GM23338 (cell line): ENCODE measurements around the gene KAT6B. TPM values are rescaled to one million over a fixed set of nuclear protein-coding genes. Genes with fewer than 3 reads are reported as not detected.

Source experiments
- ATAC-seq: fragments of 200-7000 bp; cut with Tn5 transposase; 3 replicates; pipeline ENCODE4 v1.9.1; 2020
- DNase-seq: peaks from one replicate; pipeline ENCODE4 v3.0.0-alpha.2; 2015; ENCODE audit warnings: low spot score
- H2AFZ ChIP-seq: fragments of 200-600 bp; sonication (generic); 2 replicates; pipeline ENCODE4 v1.8.0; 2016; ENCODE audit warnings: antibody characterized with exemption, mild to moderate bottlenecking, moderate library complexity
- H3F3A ChIP-seq: fragments of 200-600 bp; sonication (generic); replicated peaks from 2 replicates; pipeline ENCODE4 v1.8.0; 2017; ENCODE audit warnings: antibody characterized with exemption, mixed run types, low read depth
- H3K27ac ChIP-seq: fragments of 200-600 bp; sonication (generic); 2 replicates; pipeline ENCODE4 v1.6.1; 2016; ENCODE audit warnings: low read depth
- H3K27me3 ChIP-seq: fragments of 200-600 bp; sonication (generic); 2 replicates; pipeline ENCODE4 v1.8.0; 2016; ENCODE audit warnings: mild to moderate bottlenecking, mixed run types, moderate library complexity; ENCODE audit not compliant: insufficient read depth
- H3K36me3 ChIP-seq: fragments of 200-600 bp; sonication (generic); 2 replicates; pipeline ENCODE4 v1.8.0; 2016; ENCODE audit warnings: mild to moderate bottlenecking; ENCODE audit not compliant: insufficient read depth
- H3K4me1 ChIP-seq: fragments of 200-600 bp; sonication (generic); 2 replicates; pipeline ENCODE4 v1.8.0; 2016; ENCODE audit warnings: mild to moderate bottlenecking, moderate library complexity; ENCODE audit not compliant: insufficient read depth
- H3K4me2 ChIP-seq: fragments of 200-600 bp; sonication (generic); 2 replicates; pipeline ENCODE4 v1.7.1; 2017; ENCODE audit warnings: mixed run types
- H3K4me3 ChIP-seq: fragments of 200-600 bp; sonication (generic); 2 replicates; pipeline ENCODE4 v1.6.1; 2016; ENCODE audit warnings: mixed run types
- H3K79me2 ChIP-seq: fragments of 200-600 bp; sonication (generic); replicated peaks from 2 replicates; pipeline ENCODE4 v1.8.0; 2017; ENCODE audit warnings: mild to moderate bottlenecking; ENCODE audit not compliant: insufficient read depth
- H3K9me2 ChIP-seq: fragments of 200-600 bp; sonication (generic); 2 replicates; pipeline ENCODE4 v1.8.0; 2017; ENCODE audit not compliant: insufficient read depth
- H4K20me1 ChIP-seq: fragments of 200-600 bp; sonication (generic); replicated peaks from 2 replicates; pipeline ENCODE4 v1.8.0; 2017; ENCODE audit warnings: mild to moderate bottlenecking; ENCODE audit not compliant: insufficient read depth
- H3K27ac Mint-ChIP-seq: 2 replicates; pipeline ENCODE4 v1.8.0; 2020; ENCODE audit warnings: inconsistent platforms, mild to moderate bottlenecking, moderate library complexity, mixed read lengths
- H3K27me3 Mint-ChIP-seq: 3 replicates; pipeline ENCODE4 v1.8.0; 2022; ENCODE audit warnings: low read depth, mild to moderate bottlenecking, moderate library complexity, mixed read lengths, inconsistent platforms; ENCODE audit not compliant: insufficient read depth, poor library complexity
- H3K36me3 Mint-ChIP-seq: 3 replicates; pipeline ENCODE4 v1.8.0; 2021; ENCODE audit warnings: low read depth, mild to moderate bottlenecking, inconsistent platforms, moderate library complexity, mixed read lengths
- H3K4me1 Mint-ChIP-seq: 3 replicates; pipeline ENCODE4 v1.8.0; 2020; ENCODE audit warnings: mild to moderate bottlenecking, inconsistent platforms, mixed read lengths
- H3K4me3 Mint-ChIP-seq: 3 replicates; pipeline ENCODE4 v1.8.0; 2021; ENCODE audit warnings: moderate library complexity, mild to moderate bottlenecking, inconsistent platforms, mixed read lengths
- H3K9me3 Mint-ChIP-seq: 3 replicates; pipeline ENCODE4 v1.8.0; 2020; ENCODE audit warnings: moderate library complexity, mild to moderate bottlenecking, inconsistent platforms, mixed read lengths
- CREB1 ChIP-seq: fragments of 250-450 bp; sonication (Bioruptor Pico); IDR thresholded peaks from 2 replicates; pipeline ENCODE4 v1.5.0; 2020; ENCODE audit warnings: low read depth, mild to moderate bottlenecking, moderate library complexity
- EZH2phosphoT487 ChIP-seq: fragments of 200-600 bp; sonication (generic); IDR thresholded peaks from one replicate; pipeline ENCODE4 v1.8.1; 2018; ENCODE audit warnings: antibody characterized with exemption; ENCODE audit not compliant: unreplicated experiment
- NANOG ChIP-seq: IDR thresholded peaks from 2 replicates; pipeline ENCODE4 v1.6.1; 2016; ENCODE audit warnings: antibody characterized with exemption, borderline replicate concordance
- STAT1 ChIP-seq: IDR thresholded peaks from one replicate; pipeline ENCODE4 v1.6.1; 2016; ENCODE audit warnings: antibody characterized with exemption; ENCODE audit not compliant: unreplicated experiment
- ZNF114 ChIP-seq: fragments of 250-450 bp; sonication (Bioruptor Pico); IDR thresholded peaks from 2 replicates; pipeline ENCODE4 v1.5.0; 2020; ENCODE audit warnings: mild to moderate bottlenecking, moderate library complexity
- ZNF331 ChIP-seq: fragments of 250-450 bp; sonication (Bioruptor Pico); IDR thresholded peaks from 2 replicates; pipeline ENCODE4 v1.5.0; 2020; ENCODE audit warnings: low read depth, mild to moderate bottlenecking, moderate library complexity
- polyA plus RNA-seq: library from polyadenylated mRNA; unstranded; fragments of >200 nt; fragmentation: Nextera tagmentation; extraction: Ambion mirVana; gene quantifications from 2 replicates; pipeline ENCODE4 v1.2.1, GENCODE V29; 2016
- total RNA-seq: library from RNA; depleted of rRNA; stranded (reverse); fragments of >200 nt; shearing (Covaris generic); gene quantifications from 2 replicates; pipeline ENCODE4 v1.2.3, GENCODE V29; 2014
- TF ChIP-seq, protein P1 (sequence below), 2 experiments: fragments of 200-600 bp in 1 of 2; sonication (generic) in 1 of 2; conservative IDR thresholded peaks; 2 replicates each; pipeline versions ENCODE4 v1.5.1 to v1.6.1; 2016 to 2017; ENCODE audit warnings: antibody characterized with exemption in 2 of 2, low read depth in 2 of 2, mild to moderate bottlenecking in 2 of 2, moderate library complexity in 1 of 2
- TF ChIP-seq, protein P2 (sequence below): IDR thresholded peaks from one replicate; pipeline ENCODE4 v1.6.1; 2018; ENCODE audit warnings: antibody characterized with exemption; ENCODE audit not compliant: unreplicated experiment
- TF ChIP-seq, protein P3 (sequence below): fragments of 250-450 bp; sonication (Bioruptor Pico); IDR thresholded peaks from 2 replicates; pipeline ENCODE4 v1.5.0; 2020; ENCODE audit warnings: mild to moderate bottlenecking, moderate library complexity

Gene KAT6B
- total and polyA plus RNA-seq, 2 experiments from 2014 or later, result 21.3 to 31.4 TPM

DNA sequence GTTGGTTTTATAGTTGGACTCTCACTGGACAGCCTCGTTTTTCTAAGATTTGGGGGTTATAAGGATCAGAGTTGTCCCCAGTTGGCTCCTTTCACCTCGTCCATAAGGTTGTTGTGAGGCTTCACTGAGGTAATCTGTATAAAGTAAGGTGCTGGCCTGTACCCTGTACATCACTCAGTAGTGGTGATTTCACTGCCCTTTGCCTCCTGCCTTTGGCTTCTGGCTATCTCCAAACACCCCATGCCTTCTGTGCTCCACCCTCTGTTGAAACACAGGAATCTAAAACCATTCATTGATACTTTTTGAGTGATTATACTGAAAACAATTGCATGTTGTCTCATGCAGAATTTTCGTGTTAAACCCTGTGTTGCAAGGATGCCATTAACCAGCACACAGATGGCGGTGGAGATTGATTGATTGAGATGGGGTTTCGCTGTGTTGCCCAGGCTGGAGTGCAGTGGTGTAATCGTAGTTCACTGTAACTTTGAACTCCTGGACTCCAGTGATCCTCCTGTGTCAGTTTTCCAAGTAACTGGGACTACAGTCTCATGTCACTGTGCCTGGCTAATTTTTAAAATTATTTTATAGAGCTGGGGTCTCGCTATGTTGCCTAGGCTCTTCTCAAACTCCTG is 55.0 kb downstream of the KAT6B start:
- H3K4me1 Mint-ChIP-seq, result peaks cover under 1% of the 10 kb centered on the region
- no peak overlapping the region for H3K4me3 Mint-ChIP-seq
- H3K36me3 ChIP-seq, result no peaks in the 10 kb centered on the region
- ATAC-seq (no peak), DNase-seq (no peak)
- no peaks in the 10 kb centered on the region for H3K27me3 ChIP-seq
- TF ChIP-seq NANOG, result no peak
- TF ChIP-seq, protein P1, sequence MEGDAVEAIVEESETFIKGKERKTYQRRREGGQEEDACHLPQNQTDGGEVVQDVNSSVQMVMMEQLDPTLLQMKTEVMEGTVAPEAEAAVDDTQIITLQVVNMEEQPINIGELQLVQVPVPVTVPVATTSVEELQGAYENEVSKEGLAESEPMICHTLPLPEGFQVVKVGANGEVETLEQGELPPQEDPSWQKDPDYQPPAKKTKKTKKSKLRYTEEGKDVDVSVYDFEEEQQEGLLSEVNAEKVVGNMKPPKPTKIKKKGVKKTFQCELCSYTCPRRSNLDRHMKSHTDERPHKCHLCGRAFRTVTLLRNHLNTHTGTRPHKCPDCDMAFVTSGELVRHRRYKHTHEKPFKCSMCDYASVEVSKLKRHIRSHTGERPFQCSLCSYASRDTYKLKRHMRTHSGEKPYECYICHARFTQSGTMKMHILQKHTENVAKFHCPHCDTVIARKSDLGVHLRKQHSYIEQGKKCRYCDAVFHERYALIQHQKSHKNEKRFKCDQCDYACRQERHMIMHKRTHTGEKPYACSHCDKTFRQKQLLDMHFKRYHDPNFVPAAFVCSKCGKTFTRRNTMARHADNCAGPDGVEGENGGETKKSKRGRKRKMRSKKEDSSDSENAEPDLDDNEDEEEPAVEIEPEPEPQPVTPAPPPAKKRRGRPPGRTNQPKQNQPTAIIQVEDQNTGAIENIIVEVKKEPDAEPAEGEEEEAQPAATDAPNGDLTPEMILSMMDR (conservative IDR thresholded peaks at IDR 0.05; ENCODE audit: low read depth in 2 of 2), result no peak
- TF ChIP-seq, protein P2, sequence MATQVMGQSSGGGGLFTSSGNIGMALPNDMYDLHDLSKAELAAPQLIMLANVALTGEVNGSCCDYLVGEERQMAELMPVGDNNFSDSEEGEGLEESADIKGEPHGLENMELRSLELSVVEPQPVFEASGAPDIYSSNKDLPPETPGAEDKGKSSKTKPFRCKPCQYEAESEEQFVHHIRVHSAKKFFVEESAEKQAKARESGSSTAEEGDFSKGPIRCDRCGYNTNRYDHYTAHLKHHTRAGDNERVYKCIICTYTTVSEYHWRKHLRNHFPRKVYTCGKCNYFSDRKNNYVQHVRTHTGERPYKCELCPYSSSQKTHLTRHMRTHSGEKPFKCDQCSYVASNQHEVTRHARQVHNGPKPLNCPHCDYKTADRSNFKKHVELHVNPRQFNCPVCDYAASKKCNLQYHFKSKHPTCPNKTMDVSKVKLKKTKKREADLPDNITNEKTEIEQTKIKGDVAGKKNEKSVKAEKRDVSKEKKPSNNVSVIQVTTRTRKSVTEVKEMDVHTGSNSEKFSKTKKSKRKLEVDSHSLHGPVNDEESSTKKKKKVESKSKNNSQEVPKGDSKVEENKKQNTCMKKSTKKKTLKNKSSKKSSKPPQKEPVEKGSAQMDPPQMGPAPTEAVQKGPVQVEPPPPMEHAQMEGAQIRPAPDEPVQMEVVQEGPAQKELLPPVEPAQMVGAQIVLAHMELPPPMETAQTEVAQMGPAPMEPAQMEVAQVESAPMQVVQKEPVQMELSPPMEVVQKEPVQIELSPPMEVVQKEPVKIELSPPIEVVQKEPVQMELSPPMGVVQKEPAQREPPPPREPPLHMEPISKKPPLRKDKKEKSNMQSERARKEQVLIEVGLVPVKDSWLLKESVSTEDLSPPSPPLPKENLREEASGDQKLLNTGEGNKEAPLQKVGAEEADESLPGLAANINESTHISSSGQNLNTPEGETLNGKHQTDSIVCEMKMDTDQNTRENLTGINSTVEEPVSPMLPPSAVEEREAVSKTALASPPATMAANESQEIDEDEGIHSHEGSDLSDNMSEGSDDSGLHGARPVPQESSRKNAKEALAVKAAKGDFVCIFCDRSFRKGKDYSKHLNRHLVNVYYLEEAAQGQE, result no peak
- TF ChIP-seq CREB1, result no peak
- TF ChIP-seq, protein P3, sequence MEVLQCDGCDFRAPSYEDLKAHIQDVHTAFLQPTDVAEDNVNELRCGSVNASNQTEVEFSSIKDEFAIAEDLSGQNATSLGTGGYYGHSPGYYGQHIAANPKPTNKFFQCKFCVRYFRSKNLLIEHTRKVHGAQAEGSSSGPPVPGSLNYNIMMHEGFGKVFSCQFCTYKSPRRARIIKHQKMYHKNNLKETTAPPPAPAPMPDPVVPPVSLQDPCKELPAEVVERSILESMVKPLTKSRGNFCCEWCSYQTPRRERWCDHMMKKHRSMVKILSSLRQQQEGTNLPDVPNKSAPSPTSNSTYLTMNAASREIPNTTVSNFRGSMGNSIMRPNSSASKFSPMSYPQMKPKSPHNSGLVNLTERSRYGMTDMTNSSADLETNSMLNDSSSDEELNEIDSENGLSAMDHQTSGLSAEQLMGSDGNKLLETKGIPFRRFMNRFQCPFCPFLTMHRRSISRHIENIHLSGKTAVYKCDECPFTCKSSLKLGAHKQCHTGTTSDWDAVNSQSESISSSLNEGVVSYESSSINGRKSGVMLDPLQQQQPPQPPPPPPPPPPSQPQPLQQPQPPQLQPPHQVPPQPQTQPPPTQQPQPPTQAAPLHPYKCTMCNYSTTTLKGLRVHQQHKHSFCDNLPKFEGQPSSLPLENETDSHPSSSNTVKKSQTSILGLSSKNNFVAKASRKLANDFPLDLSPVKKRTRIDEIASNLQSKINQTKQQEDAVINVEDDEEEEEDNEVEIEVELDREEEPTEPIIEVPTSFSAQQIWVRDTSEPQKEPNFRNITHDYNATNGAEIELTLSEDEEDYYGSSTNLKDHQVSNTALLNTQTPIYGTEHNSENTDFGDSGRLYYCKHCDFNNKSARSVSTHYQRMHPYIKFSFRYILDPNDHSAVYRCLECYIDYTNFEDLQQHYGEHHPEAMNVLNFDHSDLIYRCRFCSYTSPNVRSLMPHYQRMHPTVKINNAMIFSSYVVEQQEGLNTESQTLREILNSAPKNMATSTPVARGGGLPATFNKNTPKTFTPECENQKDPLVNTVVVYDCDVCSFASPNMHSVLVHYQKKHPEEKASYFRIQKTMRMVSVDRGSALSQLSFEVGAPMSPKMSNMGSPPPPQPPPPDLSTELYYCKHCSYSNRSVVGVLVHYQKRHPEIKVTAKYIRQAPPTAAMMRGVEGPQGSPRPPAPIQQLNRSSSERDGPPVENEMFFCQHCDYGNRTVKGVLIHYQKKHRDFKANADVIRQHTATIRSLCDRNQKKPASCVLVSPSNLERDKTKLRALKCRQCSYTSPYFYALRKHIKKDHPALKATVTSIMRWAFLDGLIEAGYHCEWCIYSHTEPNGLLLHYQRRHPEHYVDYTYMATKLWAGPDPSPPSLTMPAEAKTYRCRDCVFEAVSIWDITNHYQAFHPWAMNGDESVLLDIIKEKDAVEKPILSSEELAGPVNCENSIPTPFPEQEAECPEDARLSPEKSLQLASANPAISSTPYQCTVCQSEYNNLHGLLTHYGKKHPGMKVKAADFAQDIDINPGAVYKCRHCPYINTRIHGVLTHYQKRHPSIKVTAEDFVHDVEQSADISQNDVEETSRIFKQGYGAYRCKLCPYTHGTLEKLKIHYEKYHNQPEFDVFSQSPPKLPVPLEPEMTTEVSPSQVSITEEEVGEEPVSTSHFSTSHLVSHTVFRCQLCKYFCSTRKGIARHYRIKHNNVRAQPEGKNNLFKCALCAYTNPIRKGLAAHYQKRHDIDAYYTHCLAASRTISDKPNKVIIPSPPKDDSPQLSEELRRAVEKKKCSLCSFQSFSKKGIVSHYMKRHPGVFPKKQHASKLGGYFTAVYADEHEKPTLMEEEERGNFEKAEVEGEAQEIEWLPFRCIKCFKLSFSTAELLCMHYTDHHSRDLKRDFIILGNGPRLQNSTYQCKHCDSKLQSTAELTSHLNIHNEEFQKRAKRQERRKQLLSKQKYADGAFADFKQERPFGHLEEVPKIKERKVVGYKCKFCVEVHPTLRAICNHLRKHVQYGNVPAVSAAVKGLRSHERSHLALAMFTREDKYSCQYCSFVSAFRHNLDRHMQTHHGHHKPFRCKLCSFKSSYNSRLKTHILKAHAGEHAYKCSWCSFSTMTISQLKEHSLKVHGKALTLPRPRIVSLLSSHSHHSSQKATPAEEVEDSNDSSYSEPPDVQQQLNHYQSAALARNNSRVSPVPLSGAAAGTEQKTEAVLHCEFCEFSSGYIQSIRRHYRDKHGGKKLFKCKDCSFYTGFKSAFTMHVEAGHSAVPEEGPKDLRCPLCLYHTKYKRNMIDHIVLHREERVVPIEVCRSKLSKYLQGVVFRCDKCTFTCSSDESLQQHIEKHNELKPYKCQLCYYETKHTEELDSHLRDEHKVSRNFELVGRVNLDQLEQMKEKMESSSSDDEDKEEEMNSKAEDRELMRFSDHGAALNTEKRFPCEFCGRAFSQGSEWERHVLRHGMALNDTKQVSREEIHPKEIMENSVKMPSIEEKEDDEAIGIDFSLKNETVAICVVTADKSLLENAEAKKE (CRISPR knock-in tag), result no peak
- no peak for TF ChIP-seq ZNF114 (CRISPR knock-in tag)
- no peak for TF ChIP-seq ZNF331
- TF ChIP-seq EZH2phosphoT487, result no peak
- TF ChIP-seq STAT1, result no peak
- H3K9me2 ChIP-seq, result no peaks in the 10 kb centered on the region
- no peak overlapping the region for H3K27ac ChIP-seq
- H3K79me2 ChIP-seq, result peaks cover 79% of the 10 kb centered on the region
- H3K27ac Mint-ChIP-seq, result no peak overlapping the region
- peaks cover 7% of the 10 kb centered on the region for H4K20me1 ChIP-seq
- H2AFZ ChIP-seq, result no peak overlapping the region
- H3K4me3 ChIP-seq, result no peak overlapping the region
- no peaks in the 10 kb centered on the region for H3K4me1 ChIP-seq
- H3K4me2 ChIP-seq, result no peak overlapping the region
- H3K36me3 Mint-ChIP-seq, result no peaks in the 10 kb centered on the region
- H3K27me3 Mint-ChIP-seq, result no peaks in the 10 kb centered on the region
- no peaks in the 10 kb centered on the region for H3K9me3 Mint-ChIP-seq
- H3F3A ChIP-seq, result no peaks in the 10 kb centered on the region
